Measurements from ENCODE around the gene DDIT3. TPM values are rescaled to one million over a fixed set of nuclear protein-coding genes. Genes with fewer than 3 reads are reported as not detected.
A peak's percentile ranks its signal among the peaks of the same experiment; 100 is the strongest.

Gene DDIT3
- total and polyA plus RNA-seq, 7 experiments from 2014 or later = 15.9 to 124 (median 48.8) TPM

DNA sequence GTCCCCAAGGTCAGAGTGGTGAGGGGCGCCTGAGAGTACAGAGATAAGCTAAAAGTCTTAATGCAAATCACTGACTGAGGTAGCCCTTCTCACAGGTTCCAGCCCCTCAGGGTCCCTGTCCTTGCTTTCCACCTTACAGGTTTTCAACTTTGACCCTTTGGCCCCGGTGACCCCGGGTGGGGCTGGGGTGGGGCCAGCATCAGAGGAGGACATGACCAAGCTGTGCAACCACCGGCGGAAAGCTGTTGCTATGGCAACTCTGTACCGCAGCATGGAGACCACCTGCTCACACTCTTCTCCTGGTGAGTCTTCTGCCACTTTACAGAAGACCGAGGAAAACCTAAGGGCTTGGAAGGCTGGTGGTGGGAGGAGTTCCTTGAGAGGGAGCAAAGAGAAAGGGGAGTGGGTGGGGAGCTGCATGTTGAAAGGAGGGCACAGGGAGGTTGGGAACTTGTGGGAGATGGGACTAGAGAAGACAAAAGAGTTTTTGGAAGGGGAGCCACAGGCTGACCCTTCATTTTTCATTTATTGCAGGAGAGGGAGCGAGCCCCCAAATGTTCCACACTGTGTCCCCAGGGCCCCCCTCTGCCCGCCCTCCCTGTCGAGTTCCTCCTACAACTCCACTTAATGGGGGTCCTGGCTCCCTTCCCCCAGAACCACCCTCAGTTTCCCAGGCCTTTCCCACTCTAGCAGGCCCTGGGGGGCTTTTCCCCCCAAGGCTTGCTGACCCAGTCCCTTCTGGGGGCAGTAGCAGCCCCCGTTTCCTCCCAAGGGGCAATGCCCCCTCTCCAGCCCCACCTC lies 4.7 kb upstream of the DDIT3 start:
- Histone ChIP-seq H3K27ac (ENCODE audit: low read depth, low read length) (peak overlapping the region; percentile 91), H3K9me3 (ENCODE audit: control insufficient read depth in 2 of 3, low read length in 3 of 3) (no peaks in the 10 kb centered on the region), H3K36me3 (ENCODE audit: control insufficient read depth in 2 of 3, insufficient read depth in 3 of 3, low read length in 3 of 3) (peaks cover 0 to 58% (median 18%) of the 10 kb centered on the region in 3 experiments), H3K4me3 (ENCODE audit: low read length) (no peak overlapping the region), H3K4me1 (ENCODE audit: control insufficient read depth in 2 of 2, insufficient read depth in 2 of 2, low read length in 2 of 2) (peaks cover 23 to 26% of the 10 kb centered on the region in 2 donors), H3K27me3 (ENCODE audit: control insufficient read depth in 2 of 2, insufficient read depth in 2 of 2, low read length in 2 of 2) (no peaks in the 10 kb centered on the region)
- intact Hi-C loops (cut with micrococcal nuclease) = loop anchor here (5.0 to 10.0 kb wide), 4 partner anchors 413 to 1593 kb away; partner anchors contain the start of genes DGKA (in 1 of the 2), NAB2 (in 1 of the 2), NACA (in 1 of the 2) and STAT6 (in 1 of the 2)
- H3K4me1 Mint-ChIP-seq = peaks cover 25 to 42% (median 35%) of the 10 kb centered on the region in 7 donors
- peak overlapping the region in 6 of 9 donors; percentile 76 to 96 (median 90) for H3K27ac Mint-ChIP-seq
- ChIA-PET CTCF (interaction anchor here (0.9 to 2.0 kb wide), 4 partner anchors 14 to 66 kb away, joined by 3 to 6 read pairs (median 4); partner anchors contain the start of gene GLI1), POLR2A (interaction anchor here (1.0 to 2.6 kb wide), 6 partner anchors 7 to 21 kb away, joined by 3 to 10 read pairs (median 5); no protein-coding TSS in a partner anchor)
- H3K27me3 Mint-ChIP-seq = peaks cover 0 to 7% (median 0%) of the 10 kb centered on the region in 5 donors
- H3K4me3 Mint-ChIP-seq = peak overlapping the region in 7 of 10 donors; percentile 7 to 99 (median 92)
- H3K36me3 Mint-ChIP-seq = peaks cover 0 to 10% (median 4%) of the 10 kb centered on the region in 5 donors
- DNase-seq = no peak
- peaks cover 0 to 9% (median 0%) of the 10 kb centered on the region in 11 donors for H3K9me3 Mint-ChIP-seq
- no peak for ATAC-seq

GRCh38 chr12:57523706-57524614 lies 3.6 kb upstream of the DDIT3 start:
- Histone ChIP-seq H3K4me3 (ENCODE audit: low read length) (peak overlapping the region; percentile 58), H3K9me3 (ENCODE audit: control insufficient read depth in 2 of 3, low read length in 3 of 3) (no peaks in the 10 kb centered on the region), H3K36me3 (ENCODE audit: control insufficient read depth in 2 of 3, insufficient read depth in 3 of 3, low read length in 3 of 3) (peaks cover 0 to 50% (median 14%) of the 10 kb centered on the region in 3 experiments), H3K27ac (ENCODE audit: low read depth, low read length) (peak overlapping the region; percentile 91), H3K27me3 (ENCODE audit: control insufficient read depth in 2 of 2, insufficient read depth in 2 of 2, low read length in 2 of 2) (no peaks in the 10 kb centered on the region), H3K4me1 (ENCODE audit: control insufficient read depth in 2 of 2, insufficient read depth in 2 of 2, low read length in 2 of 2) (peaks cover 30 to 32% of the 10 kb centered on the region in 2 donors)
- peak overlapping the region; percentile 90 to 99 (median 92) for H3K4me3 Mint-ChIP-seq
- peaks cover 0 to 14% (median 0%) of the 10 kb centered on the region in 11 donors for H3K9me3 Mint-ChIP-seq
- DNase-seq (peak in 2 of 9 donors; percentile 12 to 48), ATAC-seq (no peak)
- peak overlapping the region; percentile 82 to 96 (median 93) for H3K27ac Mint-ChIP-seq
- peaks cover 30 to 47% (median 41%) of the 10 kb centered on the region in 7 donors for H3K4me1 Mint-ChIP-seq
- ChIA-PET POLR2A (interaction anchor here (0.7 to 2.6 kb wide), 14 partner anchors 8 to 64 kb away, joined by 3 to 15 read pairs (median 4); partner anchors contain the start of genes ARHGAP9 and DCTN2), CTCF (interaction anchor here (0.9 to 2.0 kb wide), 6 partner anchors 15 to 101 kb away, joined by 3 to 7 read pairs (median 4); partner anchors contain the start of gene GLI1)
- intact Hi-C loops (cut with micrococcal nuclease) = loop anchor here (2.0 to 10.0 kb wide), 7 partner anchors 59 to 1707 kb away; partner anchors contain the start of genes DGKA (in 1 of the 2), NAB2 (in 1 of the 2), NACA (in 1 of the 2) and RPL41 (in 1 of the 2)
- peaks cover 0 to 7% (median 0%) of the 10 kb centered on the region in 5 donors for H3K27me3 Mint-ChIP-seq
- H3K36me3 Mint-ChIP-seq = peaks cover 0 to 8% (median 0%) of the 10 kb centered on the region in 5 donors

- Mint-ChIP-seq H3K36me3 (peaks cover 0 to 14% (median 0%) of the 10 kb centered on the region in 5 donors), H3K9me3 (peaks cover 0 to 14% (median 0%) of the 10 kb centered on the region in 11 donors), H3K4me3 (peak overlapping the region; percentile 90 to 99 (median 94)), H3K4me1 (peaks cover 39 to 54% (median 50%) of the 10 kb centered on the region in 7 donors), H3K27me3 (peaks cover 0 to 7% (median 0%) of the 10 kb centered on the region in 5 donors), H3K27ac (peak overlapping the region; percentile 82 to 96 (median 93))
- DNase-seq (peak in 1 of 9 donors; percentile 66), ATAC-seq (no peak)
- Histone ChIP-seq H3K4me3 (ENCODE audit: low read length) (peak overlapping the region; percentile 58), H3K27me3 (ENCODE audit: control insufficient read depth in 2 of 2, insufficient read depth in 2 of 2, low read length in 2 of 2) (no peaks in the 10 kb centered on the region), H3K4me1 (ENCODE audit: control insufficient read depth in 2 of 2, insufficient read depth in 2 of 2, low read length in 2 of 2) (peaks cover 32 to 39% of the 10 kb centered on the region in 2 donors), H3K27ac (ENCODE audit: low read depth, low read length) (peak overlapping the region; percentile 91), H3K36me3 (ENCODE audit: control insufficient read depth in 2 of 3, insufficient read depth in 3 of 3, low read length in 3 of 3) (peaks cover 0 to 43% (median 14%) of the 10 kb centered on the region in 3 experiments), H3K9me3 (ENCODE audit: control insufficient read depth in 2 of 3, low read length in 3 of 3) (no peaks in the 10 kb centered on the region)
- ChIA-PET POLR2A (interaction anchor here (0.7 to 2.6 kb wide), 11 partner anchors 7 to 63 kb away, joined by 3 to 15 read pairs (median 4); partner anchors contain the start of genes ARHGAP9 and DCTN2), CTCF (interaction anchor here (1.1 to 2.0 kb wide), 4 partner anchors 21 to 64 kb away, joined by 4 to 7 read pairs (median 5); partner anchors contain the start of gene GLI1)
- intact Hi-C loops (cut with micrococcal nuclease) = loop anchor here (1.0 to 10.0 kb wide), 9 partner anchors 60 to 1706 kb away; partner anchors contain the start of genes DGKA (in 1 of the 2), NAB2 (in 1 of the 2), NACA (in 1 of the 2) and RPL41 (in 1 of the 2)
Measured at GRCh38 chr12:57522887-57523705, 2.8 kb upstream of the DDIT3 start.

DNA sequence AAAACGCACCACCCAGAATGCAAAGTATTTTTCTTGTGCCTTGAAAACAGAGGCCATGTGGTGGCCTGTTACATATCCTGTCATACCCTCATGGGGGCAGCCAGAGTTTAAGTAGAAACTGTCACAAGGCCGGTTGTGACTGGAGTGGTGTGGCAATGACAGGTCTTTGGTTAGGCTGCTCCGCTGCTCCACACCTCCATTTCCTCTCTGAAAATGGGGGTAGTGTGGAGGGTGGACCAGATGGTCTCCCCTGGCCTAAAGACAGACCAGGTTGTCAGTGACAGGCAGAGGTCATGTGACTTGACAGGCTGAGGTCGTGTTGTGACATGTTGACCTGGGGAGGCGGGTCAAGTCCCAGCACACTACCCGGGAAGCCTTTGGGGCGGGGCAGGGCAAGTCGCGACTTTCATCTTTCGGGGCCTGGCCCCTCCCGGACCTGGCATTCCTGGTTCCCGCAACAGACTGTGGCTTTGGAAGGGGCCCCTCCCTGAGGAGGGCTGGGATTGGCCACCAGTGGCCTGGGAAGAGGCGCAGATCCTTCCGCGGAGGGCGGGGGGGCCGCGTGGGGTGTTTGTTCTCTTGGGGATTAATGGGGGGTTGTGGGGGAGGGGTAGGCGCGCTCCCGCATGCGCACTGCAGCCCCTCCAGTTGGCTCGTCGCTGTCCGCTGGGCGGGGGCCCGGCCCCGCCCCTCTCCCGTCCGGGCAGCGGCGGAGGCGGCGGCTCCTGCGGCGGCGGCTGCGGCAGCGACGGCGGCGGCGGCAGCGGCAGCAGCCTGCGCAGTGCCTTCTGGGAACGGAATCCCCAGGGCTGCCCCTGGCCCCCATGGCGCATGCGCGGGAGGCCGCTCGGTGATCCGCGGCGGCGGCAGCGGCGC lies 1.9 kb upstream of the DDIT3 start, which contains the start of gene MBD6:
TSS of gene MBD6 (plus strand) at position 814 of the 876 bp plus-strand sequence. CDS start 1,480 bp downstream, outside the sequence.
- H3K9me3 Mint-ChIP-seq = peaks cover 0 to 14% (median 0%) of the 10 kb centered on the region in 11 donors
- ATAC-seq = peak; percentile 59
- POLR2A ChIA-PET = interaction anchor here (1.2 to 1.8 kb wide), 2 partner anchors 45 to 62 kb away, joined by 3 to 15 read pairs; no protein-coding TSS in a partner anchor

More for the DNA sequence above, 1.9 kb upstream of the DDIT3 start, which contains the start of gene MBD6:
- H3K27me3 Mint-ChIP-seq = peaks cover 0 to 7% (median 0%) of the 10 kb centered on the region in 5 donors
- H3K4me3 ChIP-seq (ENCODE audit: low read length) = peak within 1 kb of the TSS; percentile 68
- H3K27ac Mint-ChIP-seq = peak within 1 kb of the TSS; percentile 97 to 100 (median 99)
- peak within 1 kb of the TSS; percentile 91 for H3K27ac ChIP-seq (ENCODE audit: low read depth, low read length)
- H3K27me3 ChIP-seq (ENCODE audit: control insufficient read depth in 2 of 2, insufficient read depth in 2 of 2, low read length in 2 of 2) = no peaks in the 10 kb centered on the region
- peaks cover 0 to 19% (median 5%) of the 10 kb centered on the region in 5 donors for H3K36me3 Mint-ChIP-seq
- intact Hi-C loops (cut with micrococcal nuclease) = loop anchor here (1.0 to 10.0 kb wide), 9 partner anchors 61 to 1705 kb away; partner anchors contain the start of genes DGKA (in 1 of the 2), NAB2 (in 1 of the 2), NACA (in 1 of the 2) and RPL41 (in 1 of the 2)
- H3K4me1 Mint-ChIP-seq = peaks cover 44 to 62% (median 55%) of the 10 kb centered on the region in 7 donors
- CTCF ChIA-PET = interaction anchor here (1.2 kb wide), 1 partner anchor 40 kb away, joined by 4 read pairs; no protein-coding TSS in a partner anchor
- peak; percentile 86 to 96 (median 92) for DNase-seq
- peak within 1 kb of the TSS; percentile 92 to 99 (median 98) for H3K4me3 Mint-ChIP-seq
- H3K4me1 ChIP-seq (ENCODE audit: control insufficient read depth in 2 of 2, insufficient read depth in 2 of 2, low read length in 2 of 2) = peaks cover 32 to 41% of the 10 kb centered on the region in 2 donors
- no peaks in the 10 kb centered on the region for H3K9me3 ChIP-seq (ENCODE audit: control insufficient read depth in 2 of 3, low read length in 3 of 3)
- peaks cover 0 to 38% (median 7%) of the 10 kb centered on the region in 3 experiments for H3K36me3 ChIP-seq (ENCODE audit: control insufficient read depth in 2 of 3, insufficient read depth in 3 of 3, low read length in 3 of 3)
